A549 (cell line): ENCODE measurements around the gene ALDH3B1. TPM values are rescaled to one million over a fixed set of nuclear protein-coding genes. Genes with fewer than 3 reads are reported as not detected.
A peak's percentile ranks its signal among the peaks of the same experiment; 100 is the strongest.

Experiments used
- ATAC-seq, 2 experiments: fragments of 200-7000 bp in 1 of 2; fragments of >200 bp in 1 of 2; cut with Nextera tagmentation in 1 of 2; cut with Tn5 transposase in 1 of 2; 3 replicates each; pipeline versions ENCODE4 v1.8.0 to v1.9.1; 2018 to 2020; ENCODE audit warnings: mild to moderate bottlenecking in 1 of 2, moderate library complexity in 1 of 2
- CTCF ChIA-PET: fragments of 300-600 bp; sonication (Branson Sonifier 250); formaldehyde crosslinking; extraction: SDS; loops from one replicate; lab custom pipeline; 2021; ENCODE audit warnings: antibody characterized with exemption, inconsistent platforms; lab: Yijun Ruan, JAX
- POLR2A ChIA-PET: fragments of 350-600 bp; formaldehyde crosslinking; extraction: SDS; loops from one replicate; lab custom pipeline; 2021; ENCODE audit warnings: antibody characterized with exemption, inconsistent platforms; lab: Yijun Ruan, JAX
- DNase-seq, 2 experiments: peaks; one replicate each; pipeline versions ENCODE4 v3.0.0 to v3.0.0-alpha.2; 2011 to 2016; ENCODE audit warnings: low read depth in 1 of 2, low spot score in 1 of 2
- FAIRE-seq: peaks from 2 replicates; lab custom pipeline; 2011; peaks lifted over from hg19 to GRCh38; lab: Jason Lieb, UNC
- H3K27ac ChIP-seq, 2 experiments: fragments of >200 bp; sonication (Bioruptor Twin); formaldehyde crosslinking; 3 replicates each; pipeline ENCODE4 v1.5.1; 2016 to 2017
- H3K4me1 ChIP-seq: fragments of >200 bp; sonication (Bioruptor Twin); formaldehyde crosslinking; 3 replicates; pipeline ENCODE4 v1.6.1; 2016
- H3K4me2 ChIP-seq: fragments of >200 bp; sonication (Bioruptor Twin); formaldehyde crosslinking; 3 replicates; pipeline ENCODE4 v1.6.1; 2016
- H3K4me3 ChIP-seq: fragments of >200 bp; sonication (Bioruptor Twin); formaldehyde crosslinking; 3 replicates; pipeline ENCODE4 v1.5.1; 2016
- H3K9me3 ChIP-seq: fragments of >200 bp; sonication (Bioruptor Twin); formaldehyde crosslinking; 3 replicates; pipeline ENCODE4 v1.6.1; 2016
- BHLHE40 ChIP-seq: IDR thresholded peaks from 2 replicates; pipeline ENCODE4 v1.6.1; 2012; ENCODE audit warnings: low read depth, low read length, inconsistent platforms
- CBX8 ChIP-seq: fragments of 200-600 bp; sonication (generic); IDR thresholded peaks from 2 replicates; pipeline ENCODE4 v1.6.1; 2016
- E2F6 ChIP-seq: IDR thresholded peaks from 2 replicates; pipeline ENCODE4 v1.6.1; 2012; ENCODE audit warnings: low read depth, borderline replicate concordance
- EHF ChIP-seq: fragments of 250-450 bp; sonication (Bioruptor Pico); IDR thresholded peaks from 2 replicates; pipeline ENCODE4 v1.5.0; 2020; ENCODE audit warnings: mild to moderate bottlenecking
- EHMT2 ChIP-seq: fragments of 200-600 bp; sonication (generic); IDR thresholded peaks from 2 replicates; pipeline ENCODE4 v1.6.1; 2016; ENCODE audit warnings: antibody characterized with exemption, low read depth, mild to moderate bottlenecking, moderate library complexity
- FOSL2 ChIP-seq, 2 experiments: fragments of 450-650 bp in 1 of 2; fragments of >200 bp in 1 of 2; sonication (Bioruptor Twin) in 1 of 2; formaldehyde crosslinking; IDR thresholded peaks; 2 replicates each; pipeline versions ENCODE4 v1.5.0 to v1.6.1; 2016 to 2020; ENCODE audit warnings: mild to moderate bottlenecking in 1 of 2, moderate library complexity in 1 of 2
- GATA3 ChIP-seq: IDR thresholded peaks from 2 replicates; pipeline ENCODE4 v1.6.1; 2012; ENCODE audit warnings: borderline replicate concordance
- HES2 ChIP-seq: fragments of >200 bp; sonication (Bioruptor Twin); formaldehyde crosslinking; IDR thresholded peaks from 2 replicates; pipeline ENCODE4 v1.6.1; 2016
- HMGXB4 ChIP-seq: fragments of 250-450 bp; sonication (Bioruptor Pico); IDR thresholded peaks from 2 replicates; pipeline ENCODE4 v1.5.0; 2021; ENCODE audit warnings: mild to moderate bottlenecking, moderate library complexity, borderline replicate concordance
- HOXB13 ChIP-seq: fragments of 250-450 bp; sonication (Bioruptor Pico); IDR thresholded peaks from 2 replicates; pipeline ENCODE4 v1.5.0; 2020; ENCODE audit warnings: low read depth, mild to moderate bottlenecking, moderate library complexity
- JUN ChIP-seq, 2 experiments: fragments of >200 bp; sonication (Bioruptor Twin); formaldehyde crosslinking; IDR thresholded peaks; 2 replicates in 1 of 2; 3 replicates in 1 of 2; pipeline ENCODE4 v1.6.1; 2016 to 2017
- MAX ChIP-seq: IDR thresholded peaks from 2 replicates; pipeline ENCODE4 v1.6.1; 2012
- MYC ChIP-seq: IDR thresholded peaks from 2 replicates; pipeline ENCODE4 v1.6.1; 2012; ENCODE audit warnings: mild to moderate bottlenecking, inconsistent platforms, low read length, improper control_type of control experiment, borderline replicate concordance
- NR3C1 ChIP-seq: fragments of >200 bp; sonication (Bioruptor Twin); formaldehyde crosslinking; IDR thresholded peaks from 3 replicates; pipeline ENCODE4 v1.6.1; 2017
- PBX3 ChIP-seq: IDR thresholded peaks from 2 replicates; pipeline ENCODE4 v1.6.1; 2012
- POLR2AphosphoS2 ChIP-seq: conservative IDR thresholded peaks from 2 replicates; pipeline ENCODE4 v1.6.1; 2012; ENCODE audit warnings: low read length, improper control_type of control experiment, inconsistent platforms
- REST ChIP-seq: fragments of 200-600 bp; sonication (generic); IDR thresholded peaks from 2 replicates; pipeline ENCODE4 v1.6.1; 2016; ENCODE audit warnings: antibody characterized with exemption, mild to moderate bottlenecking, moderate library complexity
- RFX5 ChIP-seq: fragments of 450-650 bp; IDR thresholded peaks from 2 replicates; pipeline ENCODE4 v1.7.1; 2014; ENCODE audit warnings: antibody characterized with exemption, mild to moderate bottlenecking, moderate library complexity
- TFCP2L1 ChIP-seq: fragments of 250-450 bp; sonication (Bioruptor Pico); IDR thresholded peaks from 2 replicates; pipeline ENCODE4 v1.5.0; 2021; ENCODE audit warnings: mild to moderate bottlenecking
- USF2 ChIP-seq: fragments of 450-650 bp; IDR thresholded peaks from 2 replicates; pipeline ENCODE4 v1.6.1; 2014; ENCODE audit warnings: antibody characterized with exemption
- ZFP36 ChIP-seq: fragments of 450-650 bp; IDR thresholded peaks from 2 replicates; pipeline ENCODE4 v1.6.1; 2014; ENCODE audit warnings: borderline replicate concordance; ENCODE audit not compliant: partially characterized antibody
- WGBS: methylation state at CpG from one replicate; pipeline ENCODE4 v1.1.6; 2017; ENCODE audit errors: missing lambda C conversion rate; 5-methylcytosine and 5-hydroxymethylcytosine counted together
- polyA plus RNA-seq, 4 experiments: library from polyadenylated mRNA; depleted of rRNA in 3 of 4; stranded (reverse); fragments of >200 nt; fragmentation: RNase III in 1 of 4; extraction: RNeasy Plus Mini Kit Qiagen cat#74134 plus additional on column Dnase treatment in 1 of 4; gene quantifications; 2 replicates in 3 of 4; 3 replicates in 1 of 4; pipeline ENCODE4 v1.2.3, GENCODE V29; 2011 to 2017

The ALDH3B1 gene
- polyA plus RNA-seq, 2 of the 4 experiments (the other 2 are of a cell fraction) = 93.7 to 130 TPM

- TF ChIP-seq GATA3 (0 out of 2 replicates have a peak, but pooled peaks have one; percentile 56), PBX3 (peak; percentile 69), ZFP36 (peak; percentile 16), MAX (peak; percentile 85), HOXB13 (CRISPR knock-in tag) (peak; percentile 24; the same call in 1 of the 2 replicates), EHF (CRISPR knock-in tag) (no peak), REST (no peak), JUN (IDR thresholded peaks at IDR 0.05) (peak in 1 of 2 experiments; percentile 81; a peak in 3 of 5 replicates), USF2 (peak; percentile 86), TFCP2L1 (CRISPR knock-in tag) (peak; percentile 52; the same call in 1 of the 2 replicates), CBX8 (no peak), RFX5 (peak; percentile 20; the same call in 1 of the 2 replicates), E2F6 (peak; percentile 66; the same call in 1 of the 2 replicates), MYC (no peak), POLR2AphosphoS2 (0 out of 2 replicates have a peak, but pooled peaks have one; percentile 48), NR3C1 (no peak)
Measured at GRCh38 chr11:68016904-68017817, 7.0 kb downstream of the ALDH3B1 start (continued).

- Histone ChIP-seq H3K4me1 (peaks cover 75% of the 10 kb centered on the region), H3K4me3 (no peak overlapping the region), H3K4me2 (peak overlapping the region; percentile 96), H3K27ac (peak overlapping the region; percentile 99 to 100), H3K9me3 (no peaks in the 10 kb centered on the region)
- ChIA-PET POLR2A (interaction anchor here (1.3 to 2.8 kb wide), 2 partner anchors 8 to 9 kb away, joined by 5 to 22 read pairs; partner anchors contain the start of gene ALDH3B1), CTCF (interaction anchor here (0.9 to 12.3 kb wide), 6 partner anchors 10 to 63 kb away, joined by 3 to 204 read pairs (median 12); partner anchors contain the start of genes ALDH3B1, NDUFS8, TCIRG1 and UNC93B1)
- no peak for FAIRE-seq
- ATAC-seq = no peak
- 60% methylated on average over 24 of the region's 27 CpGs for WGBS
- peak in 1 of 2 experiments; percentile 65 for DNase-seq
- TF ChIP-seq BHLHE40 (no peak), PBX3 (peak; percentile 39), EHMT2 (no peak), JUN (IDR thresholded peaks at IDR 0.05) (peak in 1 of 2 experiments; percentile 51; a peak in 2 of 5 replicates), HMGXB4 (CRISPR knock-in tag) (no peak), FOSL2 (IDR thresholded peaks at IDR 0.05) (no peak), FOSL2 (CRISPR knock-in tag; IDR thresholded peaks at IDR 0.05) (no peak), HES2 (no peak)
Measured at GRCh38 chr11:68017980-68018729, 8.0 kb downstream of the ALDH3B1 start.
